Measurements from ENCODE around the gene RIMBP2.

Gene RIMBP2

DNA sequence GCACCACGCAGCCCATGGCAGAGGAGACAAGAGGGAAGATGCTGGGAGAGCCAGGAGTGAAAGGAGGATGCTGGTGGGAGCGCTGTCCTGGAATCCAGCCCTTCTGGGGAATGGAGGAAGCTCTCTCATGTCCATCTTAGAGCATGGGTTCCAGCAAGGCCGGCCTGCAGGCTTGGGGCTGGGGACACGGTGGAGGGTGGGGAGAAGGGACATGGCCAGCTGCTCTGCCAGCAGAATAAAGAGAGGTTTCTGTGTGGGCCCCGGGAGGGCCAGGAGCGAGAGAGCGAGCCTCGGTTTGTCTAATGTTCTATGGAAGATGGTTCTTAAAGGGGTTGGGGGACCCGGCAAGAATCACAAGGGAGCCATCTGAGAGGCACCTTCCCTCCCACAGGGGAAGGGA lies 60.2 kb downstream of the RIMBP2 start:
- TF ChIP-seq, protein P1, sequence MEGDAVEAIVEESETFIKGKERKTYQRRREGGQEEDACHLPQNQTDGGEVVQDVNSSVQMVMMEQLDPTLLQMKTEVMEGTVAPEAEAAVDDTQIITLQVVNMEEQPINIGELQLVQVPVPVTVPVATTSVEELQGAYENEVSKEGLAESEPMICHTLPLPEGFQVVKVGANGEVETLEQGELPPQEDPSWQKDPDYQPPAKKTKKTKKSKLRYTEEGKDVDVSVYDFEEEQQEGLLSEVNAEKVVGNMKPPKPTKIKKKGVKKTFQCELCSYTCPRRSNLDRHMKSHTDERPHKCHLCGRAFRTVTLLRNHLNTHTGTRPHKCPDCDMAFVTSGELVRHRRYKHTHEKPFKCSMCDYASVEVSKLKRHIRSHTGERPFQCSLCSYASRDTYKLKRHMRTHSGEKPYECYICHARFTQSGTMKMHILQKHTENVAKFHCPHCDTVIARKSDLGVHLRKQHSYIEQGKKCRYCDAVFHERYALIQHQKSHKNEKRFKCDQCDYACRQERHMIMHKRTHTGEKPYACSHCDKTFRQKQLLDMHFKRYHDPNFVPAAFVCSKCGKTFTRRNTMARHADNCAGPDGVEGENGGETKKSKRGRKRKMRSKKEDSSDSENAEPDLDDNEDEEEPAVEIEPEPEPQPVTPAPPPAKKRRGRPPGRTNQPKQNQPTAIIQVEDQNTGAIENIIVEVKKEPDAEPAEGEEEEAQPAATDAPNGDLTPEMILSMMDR (IDR thresholded peaks at IDR 0.05) = no peak

GRCh38 chr12:130655010-130655409 lies 61.1 kb downstream of the RIMBP2 start:
- TF ChIP-seq, protein P1 (IDR thresholded peaks at IDR 0.05) = no peak

DNA sequence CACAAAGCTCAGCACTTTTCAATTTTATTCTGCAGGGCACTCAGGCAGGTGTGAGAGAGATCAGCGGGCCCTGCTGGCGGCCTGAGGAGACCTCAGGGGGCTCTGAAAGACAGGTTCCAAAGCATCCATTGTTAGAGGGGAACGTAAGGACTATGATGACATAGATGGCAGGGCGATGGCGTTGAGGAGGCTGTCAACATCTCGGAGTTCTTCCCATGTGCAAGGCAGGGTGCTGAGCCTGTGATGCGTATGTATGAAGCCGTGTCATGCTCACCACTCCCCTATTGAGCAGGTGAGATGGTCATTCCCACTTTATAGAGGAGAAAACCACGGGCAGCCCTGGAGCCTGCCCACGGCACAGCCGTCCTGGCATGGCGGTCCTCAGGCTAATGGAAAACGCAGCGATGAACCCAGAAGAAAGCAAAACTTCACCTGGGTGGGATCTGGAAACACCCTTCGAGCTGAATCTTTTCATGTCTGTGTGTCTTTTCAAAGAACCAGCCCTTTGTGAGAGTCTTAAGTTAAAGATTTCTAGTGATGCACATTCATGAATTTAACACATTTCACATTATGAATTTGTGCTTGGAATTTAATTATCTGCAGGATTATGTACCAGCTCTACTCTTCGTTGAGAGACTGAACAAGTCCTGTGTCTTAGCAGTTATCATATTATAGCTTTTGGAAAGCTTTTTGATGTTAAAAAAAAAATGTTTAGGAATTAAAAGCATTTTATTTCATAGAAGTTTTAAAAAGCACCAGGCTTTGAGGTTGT lies 64.7 kb downstream of the RIMBP2 start:
- TF ChIP-seq, protein P1 (IDR thresholded peaks at IDR 0.05) = no peak

GRCh38 chr12:130650131-130650530 lies 66.0 kb downstream of the RIMBP2 start:
- TF ChIP-seq, protein P1 (IDR thresholded peaks at IDR 0.05) = no peak

DNA sequence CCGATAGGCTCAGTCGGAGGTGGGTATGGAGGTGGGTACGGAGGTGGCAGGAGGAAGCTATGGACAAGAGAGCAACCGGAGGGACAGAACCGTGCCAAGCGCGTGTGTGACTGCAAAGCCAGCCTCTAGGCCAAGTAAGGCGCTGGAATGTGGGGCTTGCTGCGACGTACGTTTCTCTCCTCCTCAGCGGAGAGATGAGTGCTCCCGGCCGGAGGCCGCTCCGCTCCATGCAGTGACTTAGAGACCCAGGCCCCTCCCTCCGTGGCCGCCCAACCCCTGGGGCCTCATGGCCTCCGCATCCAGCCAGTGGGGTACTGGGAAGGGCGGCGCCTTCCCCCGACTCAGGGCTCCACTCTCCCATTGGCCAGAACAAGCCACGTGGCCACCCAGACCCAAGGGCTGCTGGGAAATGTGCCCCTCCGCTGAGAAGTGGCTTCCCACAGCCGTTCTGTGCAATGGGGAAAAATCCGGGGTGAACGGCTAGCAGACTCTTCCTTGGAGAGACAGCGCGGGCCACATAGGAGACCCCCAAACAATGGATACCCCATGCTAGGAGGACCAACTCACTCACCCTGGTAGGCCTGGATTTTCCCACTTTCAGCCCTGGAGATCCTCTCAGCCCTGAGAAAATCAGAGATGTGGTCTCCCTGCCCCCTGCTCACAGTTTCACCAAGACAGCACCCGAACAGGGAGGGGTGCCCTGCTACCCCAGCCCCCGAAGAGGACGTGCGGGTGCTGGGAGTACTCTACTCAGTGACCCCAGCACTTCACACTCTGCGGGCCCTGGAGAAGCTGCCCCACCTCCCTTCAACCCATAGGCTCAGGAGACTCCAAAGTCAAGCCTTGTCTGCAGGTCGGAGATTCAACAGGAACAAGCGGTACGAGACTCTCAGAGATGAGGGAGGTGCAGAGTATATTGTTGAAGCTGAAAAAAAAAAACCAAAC lies 66.7 kb downstream of the RIMBP2 start:
- TF ChIP-seq, protein P1 (IDR thresholded peaks at IDR 0.05) = no peak

- TF ChIP-seq, protein P1 (IDR thresholded peaks at IDR 0.05) = no peak
These were observed 68.3 kb downstream of the RIMBP2 start for GRCh38 chr12:130647814-130648213.

GRCh38 chr12:130646716-130647370 lies 69.3 kb downstream of the RIMBP2 start:
- TF ChIP-seq, protein P1 (IDR thresholded peaks at IDR 0.05) = no peak

Measured in LNCAP (cell line).